ENCODE results near the gene ZNF552.

Gene ZNF552

GRCh38 chr19:57788114-57788692, 26.5 kb downstream of the ZNF552 start:
- no peak for DNase-seq (ENCODE audit: low read depth)
- H3K4me3 ChIP-seq (ENCODE audit: control insufficient read depth, low read depth, low read length) = no peak overlapping the region
- TF ChIP-seq CTCF (IDR thresholded peaks at IDR 0.05; ENCODE audit: control insufficient read depth, insufficient read depth, low read depth, low read length, missing control alignments) = no peak

- DNase-seq (ENCODE audit: low read depth) = no peak
- H3K4me3 ChIP-seq (ENCODE audit: control insufficient read depth, low read depth, low read length) = no peak overlapping the region
- TF ChIP-seq CTCF (IDR thresholded peaks at IDR 0.05; ENCODE audit: control insufficient read depth, insufficient read depth, low read depth, low read length, missing control alignments) = no peak
Observed at GRCh38 chr19:57786906-57787305, 27.8 kb downstream of the ZNF552 start.

- DNase-seq (ENCODE audit: low read depth) = no peak
Observed at GRCh38 chr19:57786286-57786685, 28.4 kb downstream of the ZNF552 start.

GRCh38 chr19:57779220-57779845, 35.4 kb downstream of the ZNF552 start:
- no peak for TF ChIP-seq CTCF (IDR thresholded peaks at IDR 0.05; ENCODE audit: control insufficient read depth, insufficient read depth, low read depth, low read length, missing control alignments)
- no peak overlapping the region for H3K4me3 ChIP-seq (ENCODE audit: control insufficient read depth, low read depth, low read length)
- no peak for DNase-seq (ENCODE audit: low read depth)

More at GRCh38 chr19:57786286-57786685, 28.4 kb downstream of the ZNF552 start:
- no peak overlapping the region for H3K4me3 ChIP-seq (ENCODE audit: control insufficient read depth, low read depth, low read length)
- TF ChIP-seq CTCF (IDR thresholded peaks at IDR 0.05; ENCODE audit: control insufficient read depth, insufficient read depth, low read depth, low read length, missing control alignments) = no peak

GRCh38 chr19:57778336-57778735, 36.4 kb downstream of the ZNF552 start:
- DNase-seq (ENCODE audit: low read depth) = no peak
- H3K4me3 ChIP-seq (ENCODE audit: control insufficient read depth, low read depth, low read length) = no peak overlapping the region
- no peak for TF ChIP-seq CTCF (IDR thresholded peaks at IDR 0.05; ENCODE audit: control insufficient read depth, insufficient read depth, low read depth, low read length, missing control alignments)

- no peak for DNase-seq (ENCODE audit: low read depth)
- H3K4me3 ChIP-seq (ENCODE audit: control insufficient read depth, low read depth, low read length) = no peak overlapping the region
- no peak for TF ChIP-seq CTCF (IDR thresholded peaks at IDR 0.05; ENCODE audit: control insufficient read depth, insufficient read depth, low read depth, low read length, missing control alignments)
Observed at GRCh38 chr19:57776764-57777296, 37.9 kb downstream of the ZNF552 start.

All from AG09309 (cell line).